Activated CD4-positive, alpha-beta T cell treated with anti-CD3 and anti-CD28 coated beads for 4 hours (primary cell): ENCODE measurements around the gene EEF1AKMT3.
"Not testable (repeated sequence)": the region's sequence is repeated elsewhere in the genome, so short reads cannot be mapped to it uniquely, and the experiment has no call there.

Source experiments
- DNase-seq, 2 donors: peaks; one replicate each; pipeline ENCODE4 v3.0.0-alpha.2; 2020

Gene EEF1AKMT3

GRCh38 chr12:57795354-57795753, 22.9 kb downstream of the EEF1AKMT3 start:
- no peak for DNase-seq

GRCh38 chr12:57796996-57797395, 24.6 kb downstream of the EEF1AKMT3 start:
- no peak for DNase-seq

- no peak for DNase-seq
Measured at GRCh38 chr12:57797933-57798332, 25.5 kb downstream of the EEF1AKMT3 start.

GRCh38 chr12:57800965-57801364, 28.6 kb downstream of the EEF1AKMT3 start:
- DNase-seq: no peak

GRCh38 chr12:57802607-57803006, 30.2 kb downstream of the EEF1AKMT3 start:
- DNase-seq: no peak

GRCh38 chr12:57803319-57803893, 31.0 kb downstream of the EEF1AKMT3 start:
- DNase-seq: peak; percentile 17 to 20

GRCh38 chr12:57806677-57807076, 34.3 kb downstream of the EEF1AKMT3 start:
- no peak for DNase-seq

GRCh38 chr12:57807285-57807684, 34.9 kb downstream of the EEF1AKMT3 start:
- no peak for DNase-seq

- DNase-seq: no peak
Measured at GRCh38 chr12:57808351-57808750, 35.9 kb downstream of the EEF1AKMT3 start.

- DNase-seq: no peak
Measured at GRCh38 chr12:57809425-57809824, 37.0 kb downstream of the EEF1AKMT3 start.

GRCh38 chr12:57810450-57810849, 38.0 kb downstream of the EEF1AKMT3 start:
- DNase-seq: no peak

GRCh38 chr12:57811028-57811755, 38.8 kb downstream of the EEF1AKMT3 start:
- DNase-seq: no peak

GRCh38 chr12:57813111-57813970, 40.9 kb downstream of the EEF1AKMT3 start:
- no peak for DNase-seq

GRCh38 chr12:57813971-57814772, 41.8 kb downstream of the EEF1AKMT3 start:
- DNase-seq: no peak

- DNase-seq: no peak
Measured at GRCh38 chr12:57815177-57816000, 43.0 kb downstream of the EEF1AKMT3 start.

- no peak for DNase-seq
Measured at GRCh38 chr12:57816001-57816854, 43.8 kb downstream of the EEF1AKMT3 start.

- no peak for DNase-seq
Measured at GRCh38 chr12:57816855-57817151, 44.4 kb downstream of the EEF1AKMT3 start.

- DNase-seq: no peak
Measured at GRCh38 chr12:57817261-57817989, 45.0 kb downstream of the EEF1AKMT3 start.

GRCh38 chr12:57817990-57818331, 45.5 kb downstream of the EEF1AKMT3 start:
- DNase-seq: not testable (repeated sequence)

GRCh38 chr12:57820119-57820518, 47.7 kb downstream of the EEF1AKMT3 start:
- DNase-seq: not testable (repeated sequence)

- not testable (repeated sequence) for DNase-seq
Measured at GRCh38 chr12:57821015-57821414, 48.6 kb downstream of the EEF1AKMT3 start.
